ENCODE measurements around the gene TBL1X.

DNA sequence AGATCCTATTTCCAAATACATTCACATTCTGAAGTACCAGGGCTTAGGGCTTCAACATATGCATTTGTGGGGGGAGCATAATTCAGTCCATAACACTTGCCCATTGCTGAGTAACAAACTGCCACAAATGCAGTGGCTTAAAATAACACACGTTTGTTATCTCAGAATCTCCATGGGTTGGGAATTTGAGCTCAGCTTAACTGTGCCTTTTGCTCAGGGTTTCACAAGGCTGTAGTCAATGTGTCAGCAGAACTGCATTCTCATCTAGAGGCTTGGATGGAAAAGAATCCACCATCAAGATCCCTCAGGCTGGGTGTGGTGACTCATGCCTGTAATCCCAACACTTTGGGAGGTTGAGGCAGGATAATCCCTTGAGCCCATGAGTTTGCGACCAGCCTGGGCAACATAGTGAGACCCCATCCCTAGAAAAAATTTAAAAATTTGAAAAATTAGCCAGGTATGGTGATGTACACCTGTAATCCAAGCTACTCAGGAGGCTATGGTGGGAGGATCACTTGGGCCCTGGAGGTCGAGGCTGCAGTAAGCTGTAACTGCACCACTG lies 25.8 kb upstream of the TBL1X start:
- no peak for TF ChIP-seq POLR2A (IDR thresholded peaks at IDR 0.05)
- TF ChIP-seq, protein P1, sequence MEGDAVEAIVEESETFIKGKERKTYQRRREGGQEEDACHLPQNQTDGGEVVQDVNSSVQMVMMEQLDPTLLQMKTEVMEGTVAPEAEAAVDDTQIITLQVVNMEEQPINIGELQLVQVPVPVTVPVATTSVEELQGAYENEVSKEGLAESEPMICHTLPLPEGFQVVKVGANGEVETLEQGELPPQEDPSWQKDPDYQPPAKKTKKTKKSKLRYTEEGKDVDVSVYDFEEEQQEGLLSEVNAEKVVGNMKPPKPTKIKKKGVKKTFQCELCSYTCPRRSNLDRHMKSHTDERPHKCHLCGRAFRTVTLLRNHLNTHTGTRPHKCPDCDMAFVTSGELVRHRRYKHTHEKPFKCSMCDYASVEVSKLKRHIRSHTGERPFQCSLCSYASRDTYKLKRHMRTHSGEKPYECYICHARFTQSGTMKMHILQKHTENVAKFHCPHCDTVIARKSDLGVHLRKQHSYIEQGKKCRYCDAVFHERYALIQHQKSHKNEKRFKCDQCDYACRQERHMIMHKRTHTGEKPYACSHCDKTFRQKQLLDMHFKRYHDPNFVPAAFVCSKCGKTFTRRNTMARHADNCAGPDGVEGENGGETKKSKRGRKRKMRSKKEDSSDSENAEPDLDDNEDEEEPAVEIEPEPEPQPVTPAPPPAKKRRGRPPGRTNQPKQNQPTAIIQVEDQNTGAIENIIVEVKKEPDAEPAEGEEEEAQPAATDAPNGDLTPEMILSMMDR (IDR thresholded peaks at IDR 0.05) = no peak

Data from adrenal gland (tissue), 5 donors.